Endothelial cell of umbilical vein (primary cell): Measurements from ENCODE around the gene SCUBE3. TPM values are rescaled to one million over a fixed set of nuclear protein-coding genes. Genes with fewer than 3 reads are reported as not detected.

ENCODE experiments used
- BruUV-seq: library from RNA; stranded (reverse); fragments of 400-500 nt; replicated peaks from 2 replicates; lab custom pipeline; 2021; lab: Mats Ljungman, UMichigan
- CTCF ChIA-PET: fragments of 300-600, 350-600 bp; sonication (Branson Sonifier 250); formaldehyde crosslinking; loops from one replicate; lab custom pipeline; 2021; ENCODE audit warnings: antibody characterized with exemption, inconsistent platforms; lab: Charles Lee
- POLR2A ChIA-PET: fragments of 300-600, 350-600 bp; sonication (Branson Sonifier 250); formaldehyde crosslinking; loops from one replicate; lab custom pipeline; 2021; ENCODE audit warnings: antibody characterized with exemption, inconsistent platforms; lab: Charles Lee
- DNase-seq: peaks from one replicate; pipeline ENCODE4 v3.0.0-alpha.2; 2011; ENCODE audit warnings: low read depth, low spot score
- FAIRE-seq: peaks from 2 replicates; lab custom pipeline; 2011; peaks lifted over from hg19 to GRCh38; lab: Jason Lieb, UNC
- H2AFZ ChIP-seq: 2 replicates; pipeline ENCODE4 v1.6.0; 2012; ENCODE audit warnings: low read depth, low read length, control low read depth, inconsistent platforms
- H3K27ac ChIP-seq: 2 replicates; pipeline ENCODE4 v1.5.1; 2011; ENCODE audit warnings: low read depth, mild to moderate bottlenecking, control low read depth, low read length, moderate library complexity; ENCODE audit not compliant: insufficient read depth
- H3K27me3 ChIP-seq, 2 experiments: 2 replicates each; pipeline versions ENCODE4 v1.6.0 to v1.6.1; 2011; ENCODE audit warnings: low read length in 2 of 2, mixed read lengths in 1 of 2; ENCODE audit not compliant: control insufficient read depth in 2 of 2, insufficient read depth in 2 of 2
- H3K36me3 ChIP-seq, 2 experiments: 2 replicates in 1 of 2; 3 replicates in 1 of 2; pipeline ENCODE4 v1.5.1; 2011; ENCODE audit warnings: low read length in 2 of 2, mild to moderate bottlenecking in 1 of 2, moderate library complexity in 1 of 2; ENCODE audit not compliant: control insufficient read depth in 2 of 2, insufficient read depth in 2 of 2; ENCODE audit errors: extremely low read depth in 1 of 2
- H3K4me1 ChIP-seq: 3 replicates; pipeline ENCODE4 v1.5.1; 2011; ENCODE audit warnings: mild to moderate bottlenecking, low read length; ENCODE audit not compliant: control insufficient read depth, insufficient read depth; ENCODE audit errors: extremely low read depth
- H3K4me2 ChIP-seq: 2 replicates; pipeline ENCODE4 v1.6.1; 2011; ENCODE audit warnings: low read length, control low read depth, mixed read lengths; ENCODE audit not compliant: insufficient read depth
- H3K4me3 ChIP-seq, 3 experiments: fragments of 200-600 bp in 1 of 3; sonication (generic), shearing (Covaris generic) in 1 of 3; replicated peaks in 1 of 3; 2 replicates each; pipeline ENCODE4 v1.5.1; 2011 to 2016; ENCODE audit warnings: control low read depth in 3 of 3, low read length in 3 of 3, mild to moderate bottlenecking in 2 of 3, inconsistent platforms in 1 of 3, low read depth in 1 of 3, moderate library complexity in 1 of 3; ENCODE audit not compliant: insufficient read depth in 1 of 3
- H3K79me2 ChIP-seq: 2 replicates; pipeline ENCODE4 v1.6.0; 2012; ENCODE audit warnings: low read length, inconsistent platforms; ENCODE audit not compliant: control insufficient read depth, insufficient read depth
- H3K9ac ChIP-seq: replicated peaks from 2 replicates; pipeline ENCODE3; 2011; ENCODE audit warnings: low read length, control low read depth; ENCODE audit not compliant: insufficient read depth; ENCODE audit errors: extremely low read depth
- H3K9me1 ChIP-seq: replicated peaks from 3 replicates; pipeline ENCODE4 v1.6.0; 2011; ENCODE audit warnings: mild to moderate bottlenecking, low read length; ENCODE audit not compliant: control insufficient read depth, insufficient read depth; ENCODE audit errors: extremely low read depth
- H3K9me3 ChIP-seq: replicated peaks from 2 replicates; pipeline ENCODE4 v1.5.1; 2012; ENCODE audit warnings: low read length, inconsistent platforms; ENCODE audit not compliant: control insufficient read depth, insufficient read depth
- H4K20me1 ChIP-seq: replicated peaks from 2 replicates; pipeline ENCODE3; 2011; ENCODE audit warnings: mild to moderate bottlenecking, low read length; ENCODE audit not compliant: control insufficient read depth, insufficient read depth; ENCODE audit errors: extremely low read depth
- CTCF ChIP-seq, 2 donors: IDR thresholded peaks; 1 replicate in 1 of 2; 2 replicates in 1 of 2; pipeline ENCODE4 v1.5.1; 2011; ENCODE audit warnings: low read length in 2 of 2, mild to moderate bottlenecking in 2 of 2, moderate library complexity in 2 of 2, control low read depth in 1 of 2, inconsistent platforms in 1 of 2, low read depth in 1 of 2; ENCODE audit not compliant: insufficient read depth in 1 of 2; ENCODE audit errors: extremely low read depth in 1 of 2
- EZH2 ChIP-seq: IDR thresholded peaks from 2 replicates; pipeline ENCODE4 v1.6.1; 2012; ENCODE audit warnings: borderline replicate concordance, low read depth, mild to moderate bottlenecking, moderate library complexity, low read length, inconsistent platforms; ENCODE audit not compliant: severe bottlenecking
- FOS ChIP-seq: IDR thresholded peaks from 2 replicates; pipeline ENCODE4 v1.6.1; 2011; ENCODE audit warnings: mild to moderate bottlenecking, low read length, moderate library complexity, borderline replicate concordance; ENCODE audit not compliant: insufficient read depth
- GATA2 ChIP-seq: IDR thresholded peaks from 2 replicates; pipeline ENCODE4 v1.7.0; 2011; ENCODE audit warnings: low read depth, mild to moderate bottlenecking, moderate library complexity, mixed read lengths, low read length; ENCODE audit not compliant: insufficient read length, insufficient read depth
- JUN ChIP-seq: IDR thresholded peaks from 2 replicates; pipeline ENCODE4 v1.6.1; 2011; ENCODE audit warnings: borderline replicate concordance, low read depth; ENCODE audit not compliant: insufficient read length, insufficient read depth
- MAX ChIP-seq: IDR thresholded peaks from 2 replicates; pipeline ENCODE4 v1.6.1; 2011; ENCODE audit not compliant: insufficient read depth, insufficient read length
- MYC ChIP-seq: IDR thresholded peaks from one replicate; pipeline ENCODE4 v1.6.1; 2011; ENCODE audit warnings: mild to moderate bottlenecking, low read depth, low read length
- POLR2A ChIP-seq: IDR thresholded peaks from 2 replicates; pipeline ENCODE4 v1.6.1; 2012; ENCODE audit warnings: low read depth, mild to moderate bottlenecking, control low read depth, low read length
- POLR2AphosphoS5 ChIP-seq: IDR thresholded peaks from 2 replicates; pipeline ENCODE4 v1.6.1; 2012; ENCODE audit warnings: low read depth, mild to moderate bottlenecking, control low read depth, low read length, moderate library complexity; ENCODE audit not compliant: insufficient read depth
- dilution Hi-C: fragments of 300-500 bp; cut with MboI; formaldehyde crosslinking; loops from one replicate; pipeline ENCODE4 v1.15.0; 2019; ENCODE audit warnings: low sequenced_read_pairs; ENCODE audit not compliant: extremely low pct_ligation_motif_present
- intact Hi-C: fragments of 100-400 bp; cut with micrococcal nuclease; formaldehyde crosslinking; loops from one replicate; pipeline ENCODE4 v1.10.0; 2022
- polyA plus RNA-seq, 4 experiments: library from polyadenylated mRNA; depleted of rRNA in 3 of 4; stranded (reverse) in 3 of 4; unstranded in 1 of 4; fragments of >200 nt; gene quantifications; 2 replicates each; pipeline versions ENCODE4 v1.2.1 to v1.2.3, GENCODE V29; 2011 to 2012; ENCODE audit warnings: missing spikeins in 1 of 4
- total RNA-seq: library from RNA; stranded (reverse); gene quantifications from 2 replicates; pipeline ENCODE4 v1.2.3, GENCODE V29; 2021

The SCUBE3 gene
- total and polyA plus RNA-seq, 2 donors (not counting 3 experiments of a cell fraction or from before 2014, with no cell fraction given), result 1.1 to 1.5 TPM

GRCh38 chr6:35264550-35265274, 51.0 kb downstream of the SCUBE3 start:
- no peaks in the 10 kb centered on the region for H4K20me1 ChIP-seq
- no peaks in the 10 kb centered on the region for H3K27me3 ChIP-seq
- no peaks in the 10 kb centered on the region for H3K9me3 ChIP-seq
- no peaks in the 10 kb centered on the region for H3K9me1 ChIP-seq
- no peak for DNase-seq
- H3K4me2 ChIP-seq, result no peak overlapping the region
- FAIRE-seq, result no peak
- H2AFZ ChIP-seq, result no peak overlapping the region
- dilution Hi-C loops, result no loop called here
- no peak overlapping the region for H3K9ac ChIP-seq
- H3K4me3 ChIP-seq, result no peak overlapping the region
- ChIA-PET CTCF (interaction anchor here (0.5 to 0.8 kb wide), 2 partner anchors 63 to 258 kb away, joined by 3 to 5 read pairs; no protein-coding TSS in a partner anchor), POLR2A (interaction anchor here (0.7 kb wide), 1 partner anchor 844 kb away, joined by 5 read pairs; no protein-coding TSS in a partner anchor)
- no peak overlapping the region for H3K27ac ChIP-seq
- TF ChIP-seq POLR2AphosphoS5 (no peak), MYC (no peak), POLR2A (no peak), GATA2 (no peak), EZH2 (no peak), CTCF (IDR thresholded peaks at IDR 0.05; ENCODE audit: extremely low read depth in 1 of 2, insufficient read depth in 1 of 2, low read depth in 1 of 2, low read length in 2 of 2) (no peak), JUN (no peak), FOS (no peak), MAX (no peak)
- no TSS peak for BruUV-seq
- H3K4me1 ChIP-seq, result peaks cover 8% of the 10 kb centered on the region
- H3K79me2 ChIP-seq, result no peaks in the 10 kb centered on the region
- intact Hi-C loops, result no loop called here
- H3K36me3 ChIP-seq, result no peaks in the 10 kb centered on the region
